IMR-90 (cell line): ENCODE results near the gene FAM76B. TPM values are rescaled to one million over a fixed set of nuclear protein-coding genes. Genes with fewer than 3 reads are reported as not detected.

Source experiments
- ATAC-seq: fragments of 200-7000 bp; cut with Tn5 transposase; 2 replicates; pipeline ENCODE4 v1.9.1; 2020; ENCODE audit warnings: low read depth, mild to moderate bottlenecking, moderate library complexity
- BruUV-seq: library from RNA; stranded (reverse); fragments of 400-500 nt; replicated peaks from 2 replicates; lab custom pipeline; 2021; lab: Mats Ljungman, UMichigan
- CTCF ChIA-PET: fragments of 300-600 bp; formaldehyde crosslinking; extraction: SDS; loops from one replicate; lab custom pipeline; 2021; ENCODE audit warnings: antibody characterized with exemption; lab: Yijun Ruan, JAX
- POLR2A ChIA-PET: fragments of 300-600 bp; sonication (Branson Sonifier 250); formaldehyde crosslinking; loops from one replicate; lab custom pipeline; 2022; ENCODE audit warnings: antibody characterized with exemption; ENCODE audit not compliant: unreplicated experiment; lab: Charles Lee
- DNase-seq: peaks from one replicate; pipeline ENCODE4 v3.0.0; 2013
- H2AFZ ChIP-seq: replicated peaks from 2 replicates; pipeline ENCODE3; 2013; ENCODE audit warnings: low read length, mild to moderate bottlenecking; ENCODE audit not compliant: poor library complexity
- H2AK5ac ChIP-seq: 2 replicates; pipeline ENCODE4 v1.6.1; 2013; ENCODE audit warnings: low read depth, low read length, inconsistent platforms
- H2AK9ac ChIP-seq: replicated peaks from 2 replicates; pipeline ENCODE3; 2013; ENCODE audit warnings: mild to moderate bottlenecking, low read depth, low read length, moderate library complexity; ENCODE audit not compliant: poor library complexity
- H2BK120ac ChIP-seq: 2 replicates; pipeline ENCODE4 v1.6.1; 2013; ENCODE audit warnings: low read depth, low read length, inconsistent platforms
- H2BK15ac ChIP-seq: 3 replicates; pipeline ENCODE4 v1.6.1; 2013; ENCODE audit warnings: low read depth, low read length, inconsistent platforms
- H2BK20ac ChIP-seq: 2 replicates; pipeline ENCODE4 v1.6.1; 2013; ENCODE audit warnings: low read depth, mild to moderate bottlenecking, inconsistent platforms, low read length, moderate library complexity
- H2BK5ac ChIP-seq: 2 replicates; pipeline ENCODE4 v1.6.1; 2013; ENCODE audit warnings: mild to moderate bottlenecking, low read depth, low read length, inconsistent platforms; ENCODE audit not compliant: poor library complexity, severe bottlenecking
- H3K14ac ChIP-seq: replicated peaks from 2 replicates; pipeline ENCODE4 v1.6.1; 2013; ENCODE audit warnings: low read depth, low read length, inconsistent platforms
- H3K18ac ChIP-seq: 2 replicates; pipeline ENCODE4 v1.6.1; 2013; ENCODE audit warnings: low read depth, low read length, control low read depth
- H3K23ac ChIP-seq: 2 replicates; pipeline ENCODE4 v1.6.1; 2013; ENCODE audit warnings: low read depth, low read length, inconsistent platforms
- H3K27ac ChIP-seq: 2 replicates; pipeline ENCODE4 v1.5.1; 2013; ENCODE audit warnings: mild to moderate bottlenecking, control low read depth, low read length; ENCODE audit not compliant: insufficient read depth
- H3K27me3 ChIP-seq: 2 replicates; pipeline ENCODE4 v1.6.1; 2013; ENCODE audit warnings: low read length; ENCODE audit not compliant: control insufficient read depth, insufficient read depth
- H3K36me3 ChIP-seq: 2 replicates; pipeline ENCODE4 v1.6.1; 2013; ENCODE audit warnings: low read length, mixed read lengths; ENCODE audit not compliant: control insufficient read depth, insufficient read depth
- H3K4ac ChIP-seq: 2 replicates; pipeline ENCODE4 v1.6.1; 2013; ENCODE audit warnings: low read depth, low read length, inconsistent platforms
- H3K4me1 ChIP-seq: 2 replicates; pipeline ENCODE4 v1.6.1; 2013; ENCODE audit warnings: low read length, mixed read lengths; ENCODE audit not compliant: control insufficient read depth, insufficient read depth
- H3K4me2 ChIP-seq: 2 replicates; pipeline ENCODE4 v1.6.1; 2013; ENCODE audit warnings: low read depth, mild to moderate bottlenecking, control low read depth, low read length, moderate library complexity
- H3K4me3 ChIP-seq: 2 replicates; pipeline ENCODE4 v1.5.1; 2013; ENCODE audit warnings: low read depth, mild to moderate bottlenecking, control low read depth, low read length, moderate library complexity; ENCODE audit not compliant: insufficient read depth
- H3K56ac ChIP-seq: 2 replicates; pipeline ENCODE4 v1.6.1; 2013; ENCODE audit warnings: low read length, inconsistent platforms; ENCODE audit not compliant: insufficient read depth; ENCODE audit errors: extremely low read depth
- H3K79me1 ChIP-seq, 2 experiments: 2 replicates each; pipeline ENCODE4 v1.6.1; 2013; ENCODE audit warnings: low read length in 2 of 2, inconsistent platforms in 1 of 2, low read depth in 1 of 2
- H3K9ac ChIP-seq: 2 replicates; pipeline ENCODE4 v1.6.1; 2013; ENCODE audit warnings: low read depth, low read length, control low read depth
- H3K9me1 ChIP-seq: 2 replicates; pipeline ENCODE4 v1.6.1; 2013; ENCODE audit warnings: low read length, inconsistent platforms; ENCODE audit not compliant: insufficient read depth
- H3K9me3 ChIP-seq: 2 replicates; pipeline ENCODE4 v1.6.1; 2013; ENCODE audit warnings: low read length; ENCODE audit not compliant: control insufficient read depth, insufficient read depth
- H4K20me1 ChIP-seq: 2 replicates; pipeline ENCODE4 v1.6.1; 2013; ENCODE audit warnings: low read length, inconsistent platforms; ENCODE audit not compliant: insufficient read depth
- H4K5ac ChIP-seq: 2 replicates; pipeline ENCODE4 v1.6.1; 2013; ENCODE audit warnings: mild to moderate bottlenecking, low read depth, low read length, control low read depth
- H4K8ac ChIP-seq, 2 experiments: 2 replicates each; pipeline ENCODE4 v1.6.1; 2013; ENCODE audit warnings: low read depth in 2 of 2, low read length in 2 of 2, control low read depth in 1 of 2, inconsistent platforms in 1 of 2
- H4K91ac ChIP-seq: 2 replicates; pipeline ENCODE4 v1.6.1; 2013; ENCODE audit warnings: low read depth, low read length, inconsistent platforms; ENCODE audit not compliant: insufficient read depth
- BHLHE40 ChIP-seq: fragments of 150-350 bp; IDR thresholded peaks from 2 replicates; pipeline ENCODE4 v1.6.1; 2016; ENCODE audit warnings: mild to moderate bottlenecking, low read depth, low read length
- CHD1 ChIP-seq: IDR thresholded peaks from 2 replicates; pipeline ENCODE4 v1.6.1; 2012; ENCODE audit warnings: low read depth, low read length, improper control_type of control experiment
- FOS ChIP-seq: fragments of 150-350 bp; IDR thresholded peaks from 2 replicates; pipeline ENCODE4 v1.6.1; 2016; ENCODE audit warnings: low read depth, low read length
- MAFK ChIP-seq: IDR thresholded peaks from 2 replicates; pipeline ENCODE4 v1.6.1; 2012; ENCODE audit warnings: low read depth, low read length, improper control_type of control experiment
- MAZ ChIP-seq: IDR thresholded peaks from 2 replicates; pipeline ENCODE4 v1.6.1; 2012; ENCODE audit warnings: low read depth, mild to moderate bottlenecking, low read length, improper control_type of control experiment, moderate library complexity, borderline replicate concordance
- MXI1 ChIP-seq: IDR thresholded peaks from 2 replicates; pipeline ENCODE4 v1.6.1; 2012; ENCODE audit warnings: low read depth, mild to moderate bottlenecking, low read length, moderate library complexity, borderline replicate concordance
- NFE2L2 ChIP-seq: fragments of 150-350 bp; IDR thresholded peaks from 2 replicates; pipeline ENCODE4 v1.6.1; 2016; ENCODE audit warnings: low read depth, mild to moderate bottlenecking, low read length
- POLR2A ChIP-seq: IDR thresholded peaks from 2 replicates; pipeline ENCODE4 v1.6.1; 2012; ENCODE audit warnings: mild to moderate bottlenecking, low read depth, low read length
- RAD21 ChIP-seq: IDR thresholded peaks from 2 replicates; pipeline ENCODE4 v1.6.1; 2012; ENCODE audit warnings: low read length, improper control_type of control experiment
- RFX5 ChIP-seq: IDR thresholded peaks from 2 replicates; pipeline ENCODE4 v1.8.0; 2012; ENCODE audit warnings: low read depth, mild to moderate bottlenecking, low read length, moderate library complexity
- SMC3 ChIP-seq: fragments of 150-350 bp; IDR thresholded peaks from 2 replicates; pipeline ENCODE4 v1.6.1; 2016; ENCODE audit warnings: low read depth, mild to moderate bottlenecking, antibody characterized with exemption, low read length, moderate library complexity
- WGBS, 2 experiments: methylation state at CpG; one replicate each; pipeline versions ENCODE4 v1.1.5 to v1.1.7; 2013; ENCODE audit warnings: missing lambda C conversion rate in 2 of 2; ENCODE audit not compliant: insufficient read length in 1 of 2; ENCODE audit errors: extremely low coverage in 2 of 2; 5-methylcytosine and 5-hydroxymethylcytosine counted together
- dilution Hi-C: fragments of 300-500 bp; cut with HindIII; formaldehyde crosslinking; loops from one replicate; pipeline ENCODE4 v1.14.3; 2018; ENCODE audit warnings: low sequenced_read_pairs; ENCODE audit not compliant: unreplicated experiment
- in situ Hi-C: fragments of 300-500 bp; cut with MboI; formaldehyde crosslinking; loops from 3 replicates; pipeline ENCODE4 v1.14.3; 2019; ENCODE audit warnings: low sequenced_read_pairs, inconsistent platforms, mixed read lengths
- intact Hi-C: fragments of 100-400 bp; cut with micrococcal nuclease; formaldehyde crosslinking; loops from 2 replicates; pipeline ENCODE4 v1.10.0; 2022
- polyA plus RNA-seq, 3 experiments: library from polyadenylated mRNA; depleted of rRNA; stranded (reverse); fragments of >200 nt; gene quantifications; 2 replicates each; pipeline ENCODE4 v1.2.3, GENCODE V29; 2012; ENCODE audit warnings: low replicate concordance in 1 of 3
- total RNA-seq: library from RNA; depleted of rRNA; stranded (reverse); fragments of >200 nt; gene quantifications from 2 replicates; pipeline ENCODE4 v1.2.3, GENCODE V29; 2012
- TF ChIP-seq, protein P1 (sequence below): fragments of 150-350 bp; IDR thresholded peaks from 2 replicates; pipeline ENCODE4 v1.6.1; 2016; ENCODE audit warnings: low read depth, mild to moderate bottlenecking, low read length, moderate library complexity, borderline replicate concordance
- TF ChIP-seq, protein P2 (sequence below): conservative IDR thresholded peaks from 2 replicates; pipeline ENCODE4 v1.5.1; 2012; ENCODE audit warnings: mild to moderate bottlenecking, low read depth, low read length, improper control_type of control experiment
- TF ChIP-seq, protein P3 (sequence below): fragments of 150-350 bp; IDR thresholded peaks from 2 replicates; pipeline ENCODE4 v1.6.1; 2017; ENCODE audit warnings: mild to moderate bottlenecking, antibody characterized with exemption, low read length, low read depth

The FAM76B gene
- total and polyA plus RNA-seq, 2 of the 4 experiments (the other 2 are of a cell fraction), result 12.7 to 14.3 TPM

DNA sequence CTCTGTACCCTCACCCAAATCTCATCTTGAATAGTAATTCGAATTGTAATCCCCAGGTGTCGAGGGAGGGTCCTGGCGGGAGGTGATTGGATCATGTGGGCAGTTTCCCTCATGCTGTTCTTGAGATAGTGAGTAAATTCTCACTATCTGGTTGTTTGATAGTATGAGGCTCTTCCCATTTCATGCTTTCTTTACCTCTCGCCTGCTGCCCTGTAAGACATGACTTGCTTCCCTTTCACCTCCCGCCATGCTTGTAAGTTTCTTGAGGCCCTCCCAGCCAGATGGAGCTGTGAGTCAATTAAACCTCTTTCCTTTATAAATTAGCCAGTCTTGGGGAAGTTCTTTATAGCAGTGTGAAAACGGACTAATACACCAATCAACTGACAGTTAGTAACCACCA lies 60.1 kb downstream of the FAM76B start:
- no peaks in the 10 kb centered on the region for H3K4me1 ChIP-seq
- intact Hi-C loops (no loop called here), in situ Hi-C loops (no loop called here), dilution Hi-C loops (no loop called here)
- H3K9me3 ChIP-seq, result no peaks in the 10 kb centered on the region
- no peak overlapping the region for H3K4ac ChIP-seq
- no peak overlapping the region for H2BK120ac ChIP-seq
- no peak overlapping the region for H4K91ac ChIP-seq
- no peaks in the 10 kb centered on the region for H4K20me1 ChIP-seq
- ATAC-seq (no peak), DNase-seq (no peak)
- no peak overlapping the region for H3K9ac ChIP-seq
- H3K23ac ChIP-seq, result no peak overlapping the region
- H4K5ac ChIP-seq, result no peak overlapping the region
- H3K4me2 ChIP-seq, result no peak overlapping the region
- no peak overlapping the region for H2BK5ac ChIP-seq
- H2AK9ac ChIP-seq, result no peak overlapping the region
- no TSS peak for BruUV-seq
- WGBS, 2 experiments, result no CpG with 5 or more reads among the region's 6 CpGs
- H3K18ac ChIP-seq, result no peak overlapping the region
- no peak overlapping the region for H2AFZ ChIP-seq
- H2BK15ac ChIP-seq, result no peak overlapping the region
- ChIA-PET CTCF (no interaction called here), POLR2A (no interaction called here)
- no peak overlapping the region for H3K27ac ChIP-seq
- no peak overlapping the region for H3K4me3 ChIP-seq
- no peaks in the 10 kb centered on the region for H3K36me3 ChIP-seq
- no peak overlapping the region for H3K14ac ChIP-seq
- no peak overlapping the region for H3K56ac ChIP-seq
- no peaks in the 10 kb centered on the region for H3K79me1 ChIP-seq
- H4K8ac ChIP-seq, result no peak overlapping the region
- peaks cover 17% of the 10 kb centered on the region for H3K27me3 ChIP-seq
- H2BK20ac ChIP-seq, result no peak overlapping the region
- H2AK5ac ChIP-seq, result no peak overlapping the region
- no peaks in the 10 kb centered on the region for H3K9me1 ChIP-seq
- TF ChIP-seq, protein P1, sequence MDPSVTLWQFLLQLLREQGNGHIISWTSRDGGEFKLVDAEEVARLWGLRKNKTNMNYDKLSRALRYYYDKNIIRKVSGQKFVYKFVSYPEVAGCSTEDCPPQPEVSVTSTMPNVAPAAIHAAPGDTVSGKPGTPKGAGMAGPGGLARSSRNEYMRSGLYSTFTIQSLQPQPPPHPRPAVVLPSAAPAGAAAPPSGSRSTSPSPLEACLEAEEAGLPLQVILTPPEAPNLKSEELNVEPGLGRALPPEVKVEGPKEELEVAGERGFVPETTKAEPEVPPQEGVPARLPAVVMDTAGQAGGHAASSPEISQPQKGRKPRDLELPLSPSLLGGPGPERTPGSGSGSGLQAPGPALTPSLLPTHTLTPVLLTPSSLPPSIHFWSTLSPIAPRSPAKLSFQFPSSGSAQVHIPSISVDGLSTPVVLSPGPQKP, result no peak
- TF ChIP-seq MXI1 (no peak), FOS (no peak), NFE2L2 (no peak), SMC3 (no peak), RFX5 (no peak), POLR2A (no peak), RAD21 (no peak), MAFK (no peak), MAZ (no peak), CHD1 (no peak), BHLHE40 (no peak)
- TF ChIP-seq, protein P2, sequence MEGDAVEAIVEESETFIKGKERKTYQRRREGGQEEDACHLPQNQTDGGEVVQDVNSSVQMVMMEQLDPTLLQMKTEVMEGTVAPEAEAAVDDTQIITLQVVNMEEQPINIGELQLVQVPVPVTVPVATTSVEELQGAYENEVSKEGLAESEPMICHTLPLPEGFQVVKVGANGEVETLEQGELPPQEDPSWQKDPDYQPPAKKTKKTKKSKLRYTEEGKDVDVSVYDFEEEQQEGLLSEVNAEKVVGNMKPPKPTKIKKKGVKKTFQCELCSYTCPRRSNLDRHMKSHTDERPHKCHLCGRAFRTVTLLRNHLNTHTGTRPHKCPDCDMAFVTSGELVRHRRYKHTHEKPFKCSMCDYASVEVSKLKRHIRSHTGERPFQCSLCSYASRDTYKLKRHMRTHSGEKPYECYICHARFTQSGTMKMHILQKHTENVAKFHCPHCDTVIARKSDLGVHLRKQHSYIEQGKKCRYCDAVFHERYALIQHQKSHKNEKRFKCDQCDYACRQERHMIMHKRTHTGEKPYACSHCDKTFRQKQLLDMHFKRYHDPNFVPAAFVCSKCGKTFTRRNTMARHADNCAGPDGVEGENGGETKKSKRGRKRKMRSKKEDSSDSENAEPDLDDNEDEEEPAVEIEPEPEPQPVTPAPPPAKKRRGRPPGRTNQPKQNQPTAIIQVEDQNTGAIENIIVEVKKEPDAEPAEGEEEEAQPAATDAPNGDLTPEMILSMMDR, result no peak
- TF ChIP-seq, protein P3, sequence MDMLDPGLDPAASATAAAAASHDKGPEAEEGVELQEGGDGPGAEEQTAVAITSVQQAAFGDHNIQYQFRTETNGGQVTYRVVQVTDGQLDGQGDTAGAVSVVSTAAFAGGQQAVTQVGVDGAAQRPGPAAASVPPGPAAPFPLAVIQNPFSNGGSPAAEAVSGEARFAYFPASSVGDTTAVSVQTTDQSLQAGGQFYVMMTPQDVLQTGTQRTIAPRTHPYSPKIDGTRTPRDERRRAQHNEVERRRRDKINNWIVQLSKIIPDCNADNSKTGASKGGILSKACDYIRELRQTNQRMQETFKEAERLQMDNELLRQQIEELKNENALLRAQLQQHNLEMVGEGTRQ, result no peak
